Hematopoietic multipotent progenitor cell treated with erythropoietin and hydrocortisone succinate and interleukin-3 and kit ligand, for 15 days (in vitro differentiated cells): Measurements from ENCODE around the gene FANK1.

Experiments
- DNase-seq: peaks from one replicate; pipeline ENCODE4 v3.0.0-alpha.2; 2015; ENCODE audit warnings: low spot score

Gene FANK1

GRCh38 chr10:125990974-125991373 lies 94.6 kb downstream of the FANK1 start:
- no peak for DNase-seq

GRCh38 chr10:125991392-125991791 lies 95.0 kb downstream of the FANK1 start:
- no peak for DNase-seq

GRCh38 chr10:125992254-125992653 lies 95.9 kb downstream of the FANK1 start:
- no peak for DNase-seq

- no peak for DNase-seq
Measured at GRCh38 chr10:125994601-125995000, 98.2 kb downstream of the FANK1 start.

- DNase-seq, result no peak
Measured at GRCh38 chr10:125995726-125996304, 99.5 kb downstream of the FANK1 start.

- DNase-seq, result no peak
Measured at GRCh38 chr10:125997586-125997985, 101.2 kb downstream of the FANK1 start.

- no peak for DNase-seq
Measured at GRCh38 chr10:125999694-126000093, 103.3 kb downstream of the FANK1 start.

GRCh38 chr10:126001576-126001975 lies 105.2 kb downstream of the FANK1 start:
- no peak for DNase-seq

GRCh38 chr10:126004752-126005151 lies 108.4 kb downstream of the FANK1 start:
- DNase-seq, result no peak

- DNase-seq, result no peak
Measured at GRCh38 chr10:126006264-126006663, 109.9 kb downstream of the FANK1 start.

GRCh38 chr10:126006906-126007305 lies 110.5 kb downstream of the FANK1 start:
- no peak for DNase-seq

- no peak for DNase-seq
Measured at GRCh38 chr10:126009650-126010049, 113.3 kb downstream of the FANK1 start.

GRCh38 chr10:126011995-126012394 lies 115.6 kb downstream of the FANK1 start:
- no peak for DNase-seq

- no peak for DNase-seq
Measured at GRCh38 chr10:126012485-126012884, 116.1 kb downstream of the FANK1 start.

- peak; percentile 7 for DNase-seq
Measured at GRCh38 chr10:126013489-126014281, 117.3 kb downstream of the FANK1 start.

- no peak for DNase-seq
Measured at GRCh38 chr10:126014309-126014708, 117.9 kb downstream of the FANK1 start.

GRCh38 chr10:126015413-126015812 lies 119.0 kb downstream of the FANK1 start:
- no peak for DNase-seq

GRCh38 chr10:126016156-126016805 lies 119.9 kb downstream of the FANK1 start:
- no peak for DNase-seq

- DNase-seq, result no peak
Measured at GRCh38 chr10:126016882-126017281, 120.5 kb downstream of the FANK1 start.

GRCh38 chr10:126017961-126018560 lies 121.7 kb downstream of the FANK1 start:
- DNase-seq, result no peak

- no peak for DNase-seq
Measured at GRCh38 chr10:126021833-126022500, 125.6 kb downstream of the FANK1 start.

GRCh38 chr10:126022841-126023240 lies 126.5 kb downstream of the FANK1 start:
- DNase-seq, result no peak
